ENCODE measurements around the gene TMEM51.

TMEM51 gene

DNA sequence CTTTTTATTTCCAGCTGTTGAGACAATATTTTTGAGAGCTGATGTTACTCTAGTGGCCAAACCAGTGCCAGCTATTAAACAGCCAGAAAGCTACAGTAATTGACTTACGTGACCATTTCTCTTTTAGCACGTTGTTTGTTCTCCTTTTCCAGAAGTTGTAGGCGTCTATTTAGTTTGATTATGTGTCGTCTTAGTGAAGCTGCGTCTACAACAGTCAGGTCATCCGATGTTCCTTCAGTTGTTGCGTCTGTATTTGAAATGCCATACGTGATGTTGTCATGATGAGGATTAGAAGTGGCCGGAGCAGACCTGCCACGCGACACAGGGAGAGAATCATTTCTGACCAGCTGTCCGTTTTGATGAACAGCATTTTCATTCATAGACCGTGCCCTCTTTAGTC, 38.2 kb downstream of the TMEM51 start:
- in situ Hi-C loops (cut with MboI; ENCODE audit: low sequenced_read_pairs) = no loop called here

DNA sequence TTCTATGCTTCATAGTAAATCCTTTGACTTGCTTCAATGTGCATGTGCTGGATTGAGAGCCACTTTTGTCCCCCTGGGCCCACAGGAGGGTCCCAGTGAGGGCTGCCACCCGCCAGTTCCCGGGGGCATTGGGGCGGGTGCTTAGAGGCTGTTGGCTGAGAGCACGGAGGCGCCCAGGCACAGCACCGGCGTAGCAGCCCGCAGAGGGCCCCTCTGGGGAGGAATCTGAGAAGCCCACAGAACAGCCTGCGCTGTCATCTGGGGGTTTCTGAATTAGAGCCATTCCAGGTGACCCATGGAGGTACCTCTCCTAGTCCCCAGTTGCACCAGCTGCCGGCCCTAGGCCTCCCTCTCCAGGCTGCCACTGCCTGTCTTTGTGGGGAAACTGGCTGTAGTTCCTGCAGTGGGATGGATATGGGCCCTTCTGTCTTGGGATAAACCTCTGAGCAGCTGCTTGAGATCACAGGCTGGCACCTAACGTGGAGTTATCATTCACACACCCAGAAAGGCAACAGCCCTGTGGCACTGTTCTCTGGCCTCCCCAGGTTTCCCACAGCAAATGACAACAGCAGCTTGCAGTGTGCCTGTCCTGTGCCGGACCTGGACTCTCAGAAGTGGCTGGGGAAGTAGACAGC, 39.5 kb downstream of the TMEM51 start:
- in situ Hi-C loops (cut with MboI; ENCODE audit: low sequenced_read_pairs) = no loop called here

DNA sequence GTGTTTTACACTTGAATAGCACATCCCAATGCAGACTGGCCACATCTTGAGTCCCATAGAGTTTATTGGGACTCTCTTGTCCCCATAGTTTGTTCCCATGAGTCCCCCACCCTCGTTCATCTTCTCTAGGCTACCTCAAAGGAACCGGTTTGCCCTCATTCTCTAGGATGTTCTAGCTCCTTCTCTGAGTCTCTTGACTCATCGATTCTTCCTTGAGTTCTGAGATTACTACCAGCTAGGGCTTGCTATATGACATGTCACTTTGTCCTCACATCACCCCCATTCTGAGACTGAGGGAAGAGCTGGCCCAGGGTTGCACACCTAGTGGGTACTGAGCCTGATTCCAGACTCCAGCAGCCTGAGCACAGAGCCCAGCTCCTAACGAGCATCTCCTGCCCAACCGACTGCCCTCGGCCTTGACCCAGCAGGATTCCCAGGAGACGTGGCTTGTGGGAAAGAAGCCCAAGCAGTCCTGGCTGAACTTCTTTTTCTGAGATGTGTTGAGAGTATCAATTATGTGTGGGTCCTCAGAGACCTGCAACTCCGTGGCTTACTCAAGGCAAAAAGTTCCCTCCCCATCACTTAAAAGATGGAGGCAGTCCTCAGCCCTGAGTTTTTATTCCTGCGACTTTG, 42.0 kb downstream of the TMEM51 start:
- in situ Hi-C loops (cut with MboI; ENCODE audit: low sequenced_read_pairs) = no loop called here

DNA sequence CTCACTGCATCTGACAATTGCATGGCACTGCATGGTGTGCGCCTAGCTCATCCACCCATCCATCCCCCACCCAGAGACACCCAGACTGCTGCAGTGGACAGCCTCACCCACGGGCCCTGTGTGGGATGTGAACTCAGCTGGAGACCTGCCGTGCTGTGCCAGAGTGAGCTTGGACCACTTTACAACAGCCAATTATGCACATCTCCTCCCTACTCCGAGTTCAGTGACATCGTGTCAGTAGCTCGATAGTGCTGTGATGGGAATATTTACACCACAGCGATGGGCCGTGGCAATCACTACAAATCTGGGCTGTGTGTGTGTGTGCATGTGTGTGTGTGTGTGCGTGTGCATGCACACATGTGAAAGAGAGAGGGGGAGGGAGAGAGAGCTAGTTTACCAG, 42.5 kb downstream of the TMEM51 start:
- in situ Hi-C loops (cut with MboI; ENCODE audit: low sequenced_read_pairs) = no loop called here

DNA sequence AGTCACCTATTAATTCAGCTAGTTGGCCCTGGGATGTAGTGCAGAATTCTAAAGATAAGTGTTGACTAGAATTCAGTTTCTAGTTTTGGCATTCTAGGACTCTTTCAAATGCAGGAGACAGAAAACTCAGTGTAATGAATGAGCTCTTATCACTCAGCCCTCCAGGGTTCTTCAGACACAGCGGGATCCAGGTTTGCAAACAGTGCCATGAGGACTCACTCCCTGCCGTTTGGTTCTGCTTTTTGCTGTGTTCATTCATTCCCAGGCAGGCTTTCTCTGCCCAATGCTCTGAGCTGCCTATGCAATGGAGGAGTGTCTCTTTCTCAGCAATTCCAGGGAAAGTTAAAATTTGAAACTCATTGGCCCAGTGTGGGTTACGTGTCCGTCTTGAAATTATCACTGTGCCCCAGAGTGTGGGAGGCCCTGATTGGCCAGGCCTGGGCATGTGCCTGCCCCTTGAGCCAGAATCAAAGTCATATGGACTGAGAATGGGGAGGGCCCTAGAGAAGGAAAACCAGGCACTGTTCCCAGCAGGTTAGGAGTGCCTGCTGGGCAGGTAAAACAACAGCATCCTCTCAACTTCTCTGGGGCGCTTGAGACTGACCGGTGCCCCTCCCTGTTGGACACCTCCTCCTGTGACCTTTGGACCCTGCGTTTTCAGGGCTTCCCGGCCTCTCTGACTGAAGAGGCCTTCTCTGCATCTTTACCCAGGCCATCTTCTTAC, 43.4 kb downstream of the TMEM51 start:
- in situ Hi-C loops (cut with MboI; ENCODE audit: low sequenced_read_pairs) = no loop called here

DNA sequence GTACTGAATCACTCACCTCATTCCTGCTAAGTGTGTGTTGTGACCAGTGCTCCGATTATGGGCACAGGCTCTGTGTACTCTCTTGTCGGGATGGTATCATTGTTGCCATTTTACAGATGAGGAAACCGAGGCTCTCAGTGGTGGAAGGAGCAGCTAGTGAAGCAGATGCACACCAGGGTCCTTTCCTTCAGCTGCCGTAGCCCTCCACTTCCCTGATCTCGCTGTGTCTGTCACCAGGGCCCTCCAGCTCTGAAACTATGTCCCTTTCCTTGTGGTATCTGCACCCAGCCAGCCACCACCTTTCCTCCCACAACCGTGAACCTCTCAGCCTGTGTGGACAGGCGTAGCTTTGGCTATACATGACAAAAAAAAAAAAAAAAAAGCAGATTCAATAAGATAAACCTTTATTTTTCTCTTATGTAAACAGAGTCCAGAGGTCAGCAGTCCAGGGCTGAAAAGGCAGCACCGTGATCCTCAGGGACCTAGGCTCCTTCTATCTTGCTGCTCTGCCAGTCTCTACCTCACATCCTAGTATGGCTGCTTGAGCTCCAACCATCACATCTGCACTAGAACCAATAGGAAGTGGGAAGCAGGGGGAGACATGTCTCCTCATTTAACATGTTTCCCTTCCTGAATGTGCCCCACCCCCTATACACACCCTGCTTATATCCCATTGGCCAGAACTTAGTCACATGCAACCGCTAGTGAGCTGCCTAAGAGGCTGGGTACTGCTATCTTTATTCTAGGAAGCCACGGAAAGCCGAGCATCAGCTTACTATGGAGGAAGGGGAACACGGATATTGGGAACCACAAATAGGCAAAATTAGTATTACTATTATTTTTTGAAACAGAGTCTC, 44.3 kb downstream of the TMEM51 start:
- in situ Hi-C loops (cut with MboI; ENCODE audit: low sequenced_read_pairs) = no loop called here

DNA sequence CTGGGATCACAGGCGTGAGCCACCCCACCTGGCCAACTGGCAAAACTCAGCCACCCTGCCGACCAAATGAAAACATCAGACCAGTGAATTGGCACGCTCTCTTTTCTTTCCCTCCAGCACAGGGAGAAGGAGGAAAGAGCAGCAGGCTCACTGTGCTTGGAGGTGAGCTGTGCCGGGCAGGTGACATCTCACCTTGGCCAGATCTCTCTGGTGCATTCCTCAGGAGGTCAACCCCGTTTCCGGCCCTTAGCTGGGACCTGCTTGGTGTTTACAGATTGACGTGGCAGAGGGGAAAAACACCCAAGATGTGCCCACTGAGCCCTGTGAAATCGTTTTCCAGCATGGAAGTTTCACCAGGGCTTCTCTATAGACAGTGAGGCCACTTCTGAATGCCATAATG, 45.1 kb downstream of the TMEM51 start:
- in situ Hi-C loops (cut with MboI; ENCODE audit: low sequenced_read_pairs) = no loop called here

DNA sequence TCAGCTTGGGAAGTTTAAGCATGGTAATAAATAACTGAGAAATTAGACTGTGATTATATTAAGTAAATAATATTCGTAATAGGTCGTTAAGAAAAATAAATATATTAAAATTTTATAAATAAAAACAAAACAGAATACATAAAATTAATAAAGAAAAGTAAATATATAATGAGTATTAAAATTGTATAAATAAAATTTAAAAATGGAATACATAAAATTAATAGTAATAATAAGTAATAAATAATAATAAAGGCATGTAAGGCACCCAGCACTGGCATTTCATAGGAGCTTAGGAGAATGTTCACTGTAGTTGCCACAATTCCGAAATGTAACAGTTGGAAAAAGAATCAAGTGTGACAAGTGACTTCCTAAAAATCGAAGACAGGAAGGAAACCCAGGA, 47.7 kb downstream of the TMEM51 start:
- in situ Hi-C loops (cut with MboI; ENCODE audit: low sequenced_read_pairs) = no loop called here

DNA sequence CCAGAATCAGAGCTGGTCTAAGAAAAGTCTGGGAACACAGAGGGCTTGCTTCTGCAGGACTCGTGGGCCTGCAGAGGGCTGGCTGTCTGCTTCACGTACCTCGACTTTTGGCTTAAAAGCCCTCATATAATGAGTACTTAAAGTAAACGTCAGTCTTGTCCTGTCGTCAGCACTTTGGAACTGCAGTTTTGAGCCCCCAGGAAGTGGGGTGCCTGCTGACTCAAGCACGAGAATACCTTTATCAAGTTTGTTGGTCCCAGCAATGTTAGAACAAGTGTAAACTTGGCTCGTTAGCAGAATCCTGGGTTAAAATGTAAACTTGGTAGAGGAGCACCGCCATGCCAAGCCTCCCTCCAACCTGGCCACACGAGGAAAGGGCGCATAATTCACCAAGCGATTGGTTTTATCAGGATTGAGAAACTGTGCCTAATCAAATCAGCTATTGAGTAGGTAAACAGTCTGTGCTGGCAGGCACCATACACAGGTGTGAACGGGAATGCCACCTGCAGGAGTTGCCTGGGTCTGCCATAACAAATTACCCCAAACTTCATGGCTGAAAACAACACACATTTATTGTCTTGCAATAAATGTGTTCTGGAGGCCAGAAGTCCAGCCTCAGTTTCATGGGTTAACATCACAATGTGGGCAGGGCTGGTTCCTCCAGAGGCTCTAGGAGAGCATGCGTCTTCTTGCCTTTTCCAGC, 48.5 kb downstream of the TMEM51 start:
- in situ Hi-C loops (cut with MboI; ENCODE audit: low sequenced_read_pairs) = no loop called here

DNA sequence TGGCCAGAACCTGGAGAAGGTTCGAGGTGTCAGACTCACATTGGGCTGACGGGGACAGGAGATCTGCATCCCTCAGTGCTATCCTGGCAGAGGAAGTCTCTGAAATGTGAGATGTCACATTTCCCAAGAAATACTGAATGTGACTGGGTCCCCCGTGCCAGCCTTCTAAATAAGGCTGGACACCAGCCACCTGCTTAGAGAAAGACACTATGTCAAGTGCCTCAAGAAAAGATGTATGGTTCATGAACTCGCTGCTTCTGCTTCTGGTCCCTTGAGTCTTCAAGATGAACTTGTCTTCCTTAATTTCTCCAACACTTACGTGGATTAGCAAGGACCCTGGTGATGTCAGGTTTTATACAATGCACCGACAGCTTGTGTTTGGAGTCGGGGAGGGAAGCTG, 51.4 kb downstream of the TMEM51 start:
- in situ Hi-C loops (cut with MboI; ENCODE audit: low sequenced_read_pairs) = no loop called here

DNA sequence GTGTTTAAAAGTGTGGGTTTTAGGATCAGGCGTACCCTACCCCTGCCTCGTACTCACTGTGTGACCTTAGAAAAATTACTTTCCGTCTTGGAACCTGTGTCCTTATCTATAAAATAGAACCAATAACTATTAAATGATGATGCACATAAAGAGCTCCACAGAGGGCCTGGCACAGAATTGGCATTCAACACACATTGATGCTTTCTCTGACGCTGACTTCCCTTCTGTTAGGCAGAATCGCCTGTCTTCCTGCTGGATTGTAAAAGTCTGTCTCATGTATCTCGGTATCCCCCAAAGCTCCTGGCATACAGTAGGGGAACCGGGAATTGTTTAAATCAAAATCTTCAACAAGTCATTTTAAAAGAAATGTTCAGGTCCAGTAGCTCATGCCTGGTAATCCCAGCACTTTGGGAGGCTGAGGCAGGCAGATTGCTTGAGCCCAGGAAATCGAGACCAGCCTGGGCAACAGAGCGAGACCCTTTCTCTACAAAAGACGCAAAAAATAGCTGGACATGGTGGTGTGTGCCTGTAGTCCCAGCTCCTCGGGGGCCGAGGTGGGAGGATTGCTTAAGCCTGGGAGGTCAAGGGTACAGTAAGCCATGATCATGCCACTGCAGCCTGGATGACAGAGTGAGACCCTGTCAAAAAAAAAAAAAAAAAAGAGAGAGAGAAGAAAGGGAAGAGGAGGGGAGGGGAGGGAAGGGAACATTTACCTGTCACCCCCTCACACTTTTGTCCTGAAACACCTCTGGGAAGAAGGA, 52.2 kb downstream of the TMEM51 start:
- in situ Hi-C loops (cut with MboI; ENCODE audit: low sequenced_read_pairs) = no loop called here

DNA sequence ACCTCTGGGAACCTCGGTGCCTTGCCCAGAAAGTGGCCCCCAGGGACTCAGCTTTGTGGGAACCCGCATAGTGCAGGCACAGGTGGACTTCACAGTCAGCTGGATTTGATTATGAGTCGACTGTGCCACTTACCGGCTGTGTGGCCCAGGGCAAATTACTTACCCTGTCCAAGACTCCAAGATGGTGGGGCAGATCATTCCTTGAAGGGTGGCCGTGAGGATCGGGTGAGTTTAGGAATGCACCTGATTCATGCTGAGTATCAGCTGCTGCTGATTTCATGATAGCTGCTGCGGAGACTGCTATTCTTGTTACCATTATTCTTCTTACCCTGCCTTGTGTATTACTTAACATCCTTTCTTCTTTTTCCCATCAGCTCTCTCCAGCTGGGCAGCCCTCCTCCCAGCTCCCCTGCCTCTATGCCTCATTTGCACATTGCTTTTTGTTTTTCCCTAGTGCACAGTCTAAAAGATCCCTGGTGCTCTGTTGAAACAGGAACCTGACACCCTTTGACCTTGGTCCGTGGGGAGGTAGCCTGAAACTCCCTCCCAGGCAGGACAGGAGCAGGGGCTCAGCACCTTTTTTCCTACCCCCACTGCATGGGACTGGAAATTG, 53.0 kb downstream of the TMEM51 start:
- in situ Hi-C loops (cut with MboI; ENCODE audit: low sequenced_read_pairs) = no loop called here

DNA sequence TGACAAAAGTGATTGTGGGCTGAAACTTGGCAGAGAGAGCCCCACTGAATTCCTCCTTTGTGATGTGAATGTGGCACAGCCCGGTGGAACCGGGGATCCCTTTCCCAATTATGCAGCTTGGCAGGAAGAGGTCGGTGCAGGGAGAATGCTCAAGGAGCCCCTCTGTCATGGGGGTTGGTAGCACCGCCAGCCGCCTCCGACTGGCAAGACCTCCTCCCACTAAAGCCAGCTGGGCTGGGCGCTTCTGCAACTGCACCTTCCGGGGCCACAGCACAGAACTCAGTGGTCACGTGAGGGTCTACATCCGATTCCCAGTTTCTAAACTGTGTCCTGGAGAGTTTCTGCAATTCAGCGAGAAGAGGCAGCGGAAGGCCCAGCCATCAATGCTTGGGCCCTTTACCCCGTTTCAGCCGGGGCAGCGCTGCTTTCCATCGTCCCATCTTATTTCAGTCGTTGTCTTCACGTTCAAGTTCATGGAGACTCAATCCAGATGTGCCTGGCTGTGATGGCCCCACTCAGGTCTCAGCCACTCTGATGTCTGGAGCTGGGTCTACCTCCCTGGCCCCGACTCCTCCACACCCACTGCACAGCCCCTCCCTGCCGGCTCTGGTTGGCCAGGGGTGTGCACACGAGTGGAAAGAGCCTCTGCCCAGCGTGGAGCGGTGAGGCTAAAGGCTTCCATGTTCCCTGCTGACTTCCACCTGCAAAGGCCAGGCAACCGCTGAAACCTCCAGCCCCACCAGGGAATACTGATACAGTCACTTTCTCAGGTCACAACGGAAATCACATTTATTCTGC, 53.7 kb downstream of the TMEM51 start:
- in situ Hi-C loops (cut with MboI; ENCODE audit: low sequenced_read_pairs) = no loop called here

DNA sequence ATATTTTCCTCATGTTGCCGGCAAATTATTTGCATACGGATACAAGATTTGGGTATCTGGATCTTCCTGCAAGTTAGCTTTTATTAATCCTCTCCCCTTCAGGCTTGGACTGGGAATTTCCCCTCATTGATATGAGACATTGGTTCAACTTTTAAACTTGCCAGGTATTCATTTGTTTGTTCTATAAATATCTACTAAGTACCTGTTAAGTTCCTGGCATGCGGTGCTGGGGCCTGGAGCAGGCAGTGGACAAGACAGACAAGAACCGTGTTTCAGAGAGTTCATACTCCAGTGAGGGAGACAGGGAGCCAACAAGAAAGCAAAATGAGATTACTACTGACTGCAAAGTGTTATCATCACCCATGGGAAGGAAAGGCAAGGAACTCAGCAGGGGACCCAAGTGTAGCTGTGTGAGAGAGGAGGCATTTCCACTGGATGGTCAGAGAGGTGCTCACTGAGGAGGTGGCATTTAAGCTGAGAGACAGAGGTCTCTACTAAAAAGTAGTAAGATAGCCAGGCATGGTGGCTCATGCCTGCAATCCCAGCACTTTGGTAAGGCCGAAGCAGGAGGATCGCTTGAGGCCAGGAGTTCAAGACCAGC, 54.4 kb downstream of the TMEM51 start:
- in situ Hi-C loops (cut with MboI; ENCODE audit: low sequenced_read_pairs) = no loop called here

DNA sequence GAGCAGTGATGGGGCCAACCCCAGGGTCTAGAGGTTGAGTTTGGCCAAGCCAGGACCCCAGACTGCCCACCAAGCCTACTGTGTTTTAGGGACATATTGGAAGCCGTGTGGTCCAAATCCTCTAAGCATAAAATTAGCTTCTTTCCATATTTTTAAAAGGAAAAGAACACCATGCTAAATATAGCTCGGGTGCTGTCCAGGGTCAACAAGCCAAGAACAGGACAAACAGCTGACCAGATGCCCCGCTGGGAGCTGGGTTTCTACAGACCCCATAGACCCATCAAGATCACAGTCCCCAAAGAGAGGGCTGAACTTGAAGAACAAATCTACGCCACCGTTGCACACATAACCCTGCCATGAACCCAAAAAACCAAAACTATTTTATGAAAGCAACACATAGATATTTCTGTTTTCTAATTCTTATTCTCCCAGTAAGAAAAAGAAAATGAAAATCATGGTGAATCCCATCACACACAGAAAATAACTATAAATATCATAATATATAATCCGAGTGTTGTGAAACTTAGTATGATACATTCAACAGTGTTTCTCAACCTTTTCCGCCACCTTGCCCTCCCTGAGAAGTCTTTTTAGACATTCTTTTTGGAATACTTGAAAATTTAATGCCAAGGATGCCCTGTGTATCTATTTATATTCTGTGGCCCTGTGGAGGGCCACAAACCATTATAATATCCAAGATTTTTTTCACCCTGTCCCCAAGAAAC, 57.3 kb downstream of the TMEM51 start:
- in situ Hi-C loops (cut with MboI; ENCODE audit: low sequenced_read_pairs) = no loop called here

DNA sequence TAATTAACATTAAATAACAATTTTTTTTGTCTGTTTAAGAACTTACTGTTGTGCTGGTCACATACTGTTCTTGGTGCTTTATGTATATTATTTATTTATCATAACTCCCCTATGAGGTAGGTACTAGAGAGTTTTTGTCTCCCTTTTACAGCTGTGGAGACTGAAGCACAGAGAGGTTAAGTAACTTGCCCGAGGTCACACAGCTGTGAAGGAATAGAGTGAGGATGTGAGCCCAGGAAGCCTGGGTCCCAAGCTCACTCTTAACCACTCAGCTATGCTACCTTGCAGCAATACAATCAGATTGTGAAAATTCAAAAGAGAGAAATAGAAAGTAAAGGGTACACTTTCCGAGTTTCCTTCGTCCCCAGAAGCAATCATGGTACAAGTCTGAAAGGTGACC, 57.9 kb downstream of the TMEM51 start:
- in situ Hi-C loops (cut with MboI; ENCODE audit: low sequenced_read_pairs) = no loop called here

DNA sequence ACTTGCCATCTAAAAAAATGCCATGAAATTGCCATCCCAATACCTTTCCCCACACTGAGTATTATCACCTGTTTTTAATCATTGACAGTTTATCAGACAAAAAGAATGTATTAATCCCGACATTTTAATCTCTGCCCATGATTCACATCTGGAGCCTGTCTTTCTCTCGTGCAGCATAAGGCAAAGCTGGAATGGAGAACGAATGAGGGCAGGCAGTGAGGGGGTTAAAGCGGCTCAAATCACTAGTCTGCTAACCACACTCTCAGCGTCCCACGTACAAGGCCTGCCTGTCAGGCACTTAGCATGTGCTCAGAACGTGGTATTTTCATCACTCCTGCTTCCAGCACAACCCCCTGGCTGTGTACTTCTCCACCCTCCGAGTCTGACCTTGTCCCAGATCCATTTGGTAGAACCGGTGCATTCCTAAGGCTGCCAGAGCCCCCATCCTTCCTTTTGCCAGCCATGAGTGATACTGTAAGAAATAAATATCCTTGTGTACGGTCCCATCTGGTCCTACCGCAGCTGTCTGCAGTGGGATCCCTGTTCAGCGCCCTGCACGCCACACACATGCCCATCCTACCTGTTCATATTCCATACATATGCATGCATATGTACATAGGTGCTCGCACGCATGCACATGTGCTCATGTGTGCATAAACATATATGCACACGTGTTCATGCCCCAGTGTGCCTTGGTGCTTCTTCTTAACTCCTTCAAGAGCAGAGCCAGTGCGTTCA, 58.8 kb downstream of the TMEM51 start:
- in situ Hi-C loops (cut with MboI; ENCODE audit: low sequenced_read_pairs) = no loop called here

Measured in HL-60/S4 treated with retinoic acid at 250 ng/mL for 4 days and 3 days (cell line).